Colonic mucosa (tissue), 4 donors: ENCODE data around the gene ALAD. TPM values are rescaled to one million over a fixed set of nuclear protein-coding genes. Genes with fewer than 3 reads are reported as not detected.

Source experiments
- DNase-seq: peaks from one replicate; pipeline ENCODE4 v3.0.0-alpha.2; 2020
- H3K27ac ChIP-seq: fragments of 200-600 bp; one replicate; pipeline ENCODE4 v1.8.0; 2021
- H3K27me3 ChIP-seq: fragments of 200-600 bp; one replicate; pipeline ENCODE4 v1.8.0; 2021
- H3K36me3 ChIP-seq: fragments of 200-600 bp; one replicate; pipeline ENCODE4 v1.8.0; 2021
- H3K4me1 ChIP-seq: fragments of 200-600 bp; one replicate; pipeline ENCODE4 v1.8.0; 2021; ENCODE audit warnings: mild to moderate bottlenecking
- H3K4me3 ChIP-seq: fragments of 200-600 bp; one replicate; pipeline ENCODE4 v1.8.0; 2021
- H3K9ac ChIP-seq, 2 donors: one replicate each; pipeline ENCODE4 v1.7.0; 2013; ENCODE audit warnings: control low read depth in 2 of 2, low read depth in 2 of 2, low read length in 2 of 2
- H3K9me3 ChIP-seq: fragments of 200-600 bp; one replicate; pipeline ENCODE4 v1.8.0; 2021
- intact Hi-C: fragments of 100-400 bp; cut with DNase I; formaldehyde crosslinking; loops from one replicate; pipeline ENCODE4 v1.14.1; 2022
- total RNA-seq, 2 donors: library from RNA; stranded (reverse); fragmentation: NEBNext Ultra II Directional in 1 of 2; extraction: Animal tissue kit (Norgen Biotek cat#: 25700) in 1 of 2; gene quantifications; one replicate each; pipeline ENCODE4 v1.2.1, GENCODE V29; 2021
- TF ChIP-seq, protein P1 (sequence below): fragments of 200-600 bp; IDR thresholded peaks from one replicate; pipeline ENCODE4 v1.8.0; 2022; ENCODE audit warnings: antibody characterized with exemption, mild to moderate bottlenecking
- donor health status: healthy.
- donor health status: DM: no; HTN: no; CAD: no.
- donor health status: DM: no; HTN: no; CAD: no.

The ALAD gene
- total RNA-seq, 2 donors from 2014 or later: 50.3 to 51.4 TPM

DNA sequence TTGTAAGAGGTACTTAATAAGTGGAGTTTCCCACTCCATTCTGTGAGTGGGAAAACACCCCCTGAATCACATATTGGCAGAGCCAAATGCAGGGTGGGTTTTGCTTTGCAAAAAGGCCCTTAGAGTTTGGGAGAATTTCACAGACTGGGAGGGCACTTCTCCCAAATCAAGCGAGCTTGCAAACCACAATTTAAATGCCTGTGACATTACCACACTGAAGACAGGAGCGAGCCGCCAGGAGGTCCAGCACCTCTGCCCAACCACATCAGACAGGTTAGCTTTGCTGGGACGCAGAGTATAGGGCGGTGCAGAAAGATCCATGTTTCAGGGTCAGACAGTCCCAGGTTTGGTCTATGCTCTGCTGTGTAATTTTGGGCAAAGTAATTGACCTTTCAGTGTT is 2.3 kb downstream of the ALAD start:
- Histone ChIP-seq H3K36me3 (no peaks in the 10 kb centered on the region), H3K27ac (no peak overlapping the region), H3K9me3 (no peaks in the 10 kb centered on the region), H3K4me3 (no peak overlapping the region), H3K4me1 (no peaks in the 10 kb centered on the region), H3K27me3 (no peaks in the 10 kb centered on the region), H3K9ac (no peak overlapping the region)
- no peak for DNase-seq
- intact Hi-C loops: no loop called here
- TF ChIP-seq, protein P1, sequence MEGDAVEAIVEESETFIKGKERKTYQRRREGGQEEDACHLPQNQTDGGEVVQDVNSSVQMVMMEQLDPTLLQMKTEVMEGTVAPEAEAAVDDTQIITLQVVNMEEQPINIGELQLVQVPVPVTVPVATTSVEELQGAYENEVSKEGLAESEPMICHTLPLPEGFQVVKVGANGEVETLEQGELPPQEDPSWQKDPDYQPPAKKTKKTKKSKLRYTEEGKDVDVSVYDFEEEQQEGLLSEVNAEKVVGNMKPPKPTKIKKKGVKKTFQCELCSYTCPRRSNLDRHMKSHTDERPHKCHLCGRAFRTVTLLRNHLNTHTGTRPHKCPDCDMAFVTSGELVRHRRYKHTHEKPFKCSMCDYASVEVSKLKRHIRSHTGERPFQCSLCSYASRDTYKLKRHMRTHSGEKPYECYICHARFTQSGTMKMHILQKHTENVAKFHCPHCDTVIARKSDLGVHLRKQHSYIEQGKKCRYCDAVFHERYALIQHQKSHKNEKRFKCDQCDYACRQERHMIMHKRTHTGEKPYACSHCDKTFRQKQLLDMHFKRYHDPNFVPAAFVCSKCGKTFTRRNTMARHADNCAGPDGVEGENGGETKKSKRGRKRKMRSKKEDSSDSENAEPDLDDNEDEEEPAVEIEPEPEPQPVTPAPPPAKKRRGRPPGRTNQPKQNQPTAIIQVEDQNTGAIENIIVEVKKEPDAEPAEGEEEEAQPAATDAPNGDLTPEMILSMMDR: no peak

DNA sequence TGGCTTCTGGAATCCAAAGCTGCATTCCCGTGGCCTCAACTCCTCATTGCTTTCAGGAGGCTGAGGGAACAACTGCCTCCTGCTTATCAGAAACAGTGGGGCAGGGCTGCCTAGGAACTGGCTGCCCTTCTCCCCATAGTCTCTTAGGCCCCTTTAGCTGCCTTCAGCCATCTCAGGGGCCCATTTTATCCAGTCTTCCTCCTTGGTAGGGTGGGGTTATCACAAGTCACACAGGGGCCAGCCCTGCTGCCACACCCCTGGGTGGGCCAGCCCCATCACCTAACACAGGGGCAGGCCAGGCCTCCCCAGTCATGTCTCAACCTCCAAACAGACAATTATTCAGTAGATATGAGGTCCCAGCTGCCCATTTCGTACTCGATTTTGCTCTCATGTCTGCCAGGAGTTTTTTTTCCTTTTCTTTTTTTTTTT is 3.9 kb downstream of the ALAD start:
- TF ChIP-seq, protein P1: no peak
- Histone ChIP-seq H3K36me3 (no peaks in the 10 kb centered on the region), H3K9me3 (no peaks in the 10 kb centered on the region), H3K4me1 (no peaks in the 10 kb centered on the region), H3K4me3 (no peak overlapping the region), H3K27me3 (no peaks in the 10 kb centered on the region), H3K27ac (no peak overlapping the region), H3K9ac (peak overlapping the region in 1 of 2 donors; percentile 31)
- peak; percentile 51 for DNase-seq
- intact Hi-C loops: no loop called here

DNA sequence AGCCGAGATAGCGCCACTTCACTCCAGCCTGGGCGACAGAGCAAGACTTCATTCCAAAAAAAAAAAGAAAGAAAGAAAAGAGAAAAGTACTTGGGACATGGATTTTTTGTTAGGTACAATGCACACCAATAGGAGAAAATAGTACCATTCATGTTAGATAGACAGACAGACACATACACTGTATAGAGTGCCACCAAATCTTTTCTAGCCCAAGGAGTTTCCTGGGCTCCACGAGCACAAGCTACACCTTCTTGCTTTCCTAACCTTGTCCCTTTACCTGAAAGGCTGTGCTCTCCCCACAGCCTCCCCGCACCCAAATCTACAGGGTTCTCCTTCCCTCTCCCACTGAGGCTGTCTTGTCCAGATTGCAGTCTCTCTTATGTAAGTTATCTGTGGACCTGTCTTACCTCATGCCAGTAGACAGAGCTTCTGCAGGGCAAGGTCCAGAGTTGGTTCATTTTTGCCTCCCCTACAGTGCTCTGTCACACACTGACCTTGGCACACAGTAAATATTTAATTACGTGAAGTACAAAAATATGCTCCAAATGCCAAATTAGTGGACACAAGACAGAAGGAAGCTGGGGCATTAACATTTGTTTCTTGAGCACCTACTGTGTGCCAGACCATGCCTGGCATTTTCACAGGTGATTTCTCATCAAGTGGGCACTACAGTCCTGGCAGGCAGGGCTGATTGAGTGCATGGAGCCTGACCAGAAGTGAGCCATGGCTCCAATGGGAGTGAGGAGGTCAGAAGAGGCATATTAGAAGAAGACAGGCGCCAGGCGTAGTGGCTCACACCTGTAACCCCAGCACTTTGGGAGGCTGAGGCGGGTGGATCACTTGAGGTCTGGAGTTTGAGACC is 5.9 kb downstream of the ALAD start:
- H3K36me3 ChIP-seq: peaks cover 5% of the 10 kb centered on the region
- no peaks in the 10 kb centered on the region for H3K9me3 ChIP-seq
- H3K4me1 ChIP-seq: no peaks in the 10 kb centered on the region
- no peak overlapping the region for H3K4me3 ChIP-seq
- TF ChIP-seq, protein P1: no peak
- no peaks in the 10 kb centered on the region for H3K27me3 ChIP-seq
- no peak overlapping the region for H3K27ac ChIP-seq
- intact Hi-C loops: no loop called here
- no peak overlapping the region for H3K9ac ChIP-seq
- no peak for DNase-seq

DNA sequence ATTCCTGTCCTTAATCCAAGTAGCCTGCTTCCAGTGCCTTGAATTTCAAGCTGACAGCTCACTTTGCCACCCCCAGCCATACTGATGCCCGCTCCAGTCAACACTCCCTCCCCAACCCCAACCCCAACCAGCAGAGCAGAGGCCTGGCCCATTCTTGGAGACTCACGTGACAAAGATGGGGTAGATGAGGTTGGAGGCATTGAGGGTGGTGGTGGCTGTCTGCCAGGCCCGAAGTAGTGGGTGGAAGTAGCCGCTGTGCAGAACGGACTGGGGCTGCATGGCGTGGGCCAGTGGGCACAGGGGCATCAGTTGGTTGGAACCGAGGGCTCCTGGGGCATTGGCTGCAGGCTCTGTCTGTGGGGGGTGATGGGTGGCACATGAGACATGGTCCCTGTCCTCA is 7.8 kb downstream of the ALAD start:
- TF ChIP-seq, protein P1: no peak
- Histone ChIP-seq H3K9ac (no peak overlapping the region), H3K27me3 (no peaks in the 10 kb centered on the region), H3K9me3 (no peaks in the 10 kb centered on the region), H3K27ac (no peak overlapping the region), H3K36me3 (peaks cover 8% of the 10 kb centered on the region), H3K4me3 (no peak overlapping the region), H3K4me1 (peaks cover 11% of the 10 kb centered on the region)
- no peak for DNase-seq
- intact Hi-C loops: no loop called here

DNA sequence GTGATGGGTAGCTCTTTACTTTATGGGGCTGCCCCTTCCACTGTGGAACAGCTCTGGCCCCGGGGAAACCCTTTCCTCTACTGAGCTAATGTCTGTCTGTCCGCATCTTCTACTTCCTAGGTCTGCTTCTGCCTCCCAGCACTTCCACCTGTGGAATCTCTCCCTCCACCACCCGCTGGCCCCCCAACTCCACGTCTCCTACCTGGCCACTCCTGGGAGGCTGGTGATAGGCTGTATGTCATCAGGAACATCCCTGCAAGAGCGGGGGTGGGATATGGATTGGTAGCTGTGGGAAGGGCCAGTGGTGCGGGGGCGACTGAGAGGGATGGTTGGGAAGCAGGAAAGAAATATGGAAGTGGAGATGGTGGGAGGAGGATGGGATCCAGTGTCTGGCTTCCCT is 9.2 kb downstream of the ALAD start:
- DNase-seq: no peak
- peaks cover 13% of the 10 kb centered on the region for H3K4me1 ChIP-seq
- H3K9ac ChIP-seq: no peak overlapping the region
- intact Hi-C loops: no loop called here
- H3K9me3 ChIP-seq: no peaks in the 10 kb centered on the region
- H3K27me3 ChIP-seq: no peaks in the 10 kb centered on the region
- TF ChIP-seq, protein P1: no peak
- H3K36me3 ChIP-seq: peaks cover 8% of the 10 kb centered on the region
- no peak overlapping the region for H3K4me3 ChIP-seq
- H3K27ac ChIP-seq: no peak overlapping the region
